Neural progenitor cell (in vitro differentiated cells): ENCODE results near the gene OR8B8.

ENCODE experiments used
- EZH2 ChIP-seq: fragments of 200-600 bp; sonication (generic); IDR thresholded peaks from 2 replicates; pipeline ENCODE4 v1.6.1; 2017; ENCODE audit warnings: antibody characterized with exemption, mild to moderate bottlenecking, moderate library complexity
- TF ChIP-seq, protein P1 (sequence below): fragments of 200-600 bp; sonication (generic); IDR thresholded peaks from 2 replicates; pipeline ENCODE4 v1.5.1; 2017; ENCODE audit warnings: antibody characterized with exemption, mild to moderate bottlenecking

DNA sequence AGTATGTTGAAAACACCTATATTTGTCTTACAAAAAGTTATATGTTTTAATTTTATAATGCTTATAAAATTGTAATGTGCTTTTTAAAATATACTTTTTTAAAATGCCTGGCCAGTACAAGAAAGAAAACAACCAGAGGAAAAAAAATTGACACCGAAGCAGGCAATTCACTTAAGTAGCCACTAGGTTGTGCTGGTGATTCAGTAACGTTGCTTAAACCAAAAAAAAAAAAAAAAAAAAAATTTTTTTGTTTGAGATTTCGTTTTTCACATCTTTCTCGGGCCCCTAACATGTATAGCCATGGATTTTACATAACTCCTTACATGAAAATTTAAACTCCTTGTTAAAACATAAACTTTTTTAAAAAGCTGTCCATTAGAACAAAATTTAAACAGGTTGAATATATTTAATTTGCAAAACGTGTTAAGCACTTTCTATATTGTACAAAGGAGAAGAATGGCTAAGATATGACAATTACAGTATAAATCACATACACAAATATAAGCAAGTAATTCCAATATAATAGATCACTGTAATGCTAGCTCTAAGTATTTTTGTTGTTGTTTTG lies 30.1 kb downstream of the OR8B8 start:
- TF ChIP-seq, protein P1, sequence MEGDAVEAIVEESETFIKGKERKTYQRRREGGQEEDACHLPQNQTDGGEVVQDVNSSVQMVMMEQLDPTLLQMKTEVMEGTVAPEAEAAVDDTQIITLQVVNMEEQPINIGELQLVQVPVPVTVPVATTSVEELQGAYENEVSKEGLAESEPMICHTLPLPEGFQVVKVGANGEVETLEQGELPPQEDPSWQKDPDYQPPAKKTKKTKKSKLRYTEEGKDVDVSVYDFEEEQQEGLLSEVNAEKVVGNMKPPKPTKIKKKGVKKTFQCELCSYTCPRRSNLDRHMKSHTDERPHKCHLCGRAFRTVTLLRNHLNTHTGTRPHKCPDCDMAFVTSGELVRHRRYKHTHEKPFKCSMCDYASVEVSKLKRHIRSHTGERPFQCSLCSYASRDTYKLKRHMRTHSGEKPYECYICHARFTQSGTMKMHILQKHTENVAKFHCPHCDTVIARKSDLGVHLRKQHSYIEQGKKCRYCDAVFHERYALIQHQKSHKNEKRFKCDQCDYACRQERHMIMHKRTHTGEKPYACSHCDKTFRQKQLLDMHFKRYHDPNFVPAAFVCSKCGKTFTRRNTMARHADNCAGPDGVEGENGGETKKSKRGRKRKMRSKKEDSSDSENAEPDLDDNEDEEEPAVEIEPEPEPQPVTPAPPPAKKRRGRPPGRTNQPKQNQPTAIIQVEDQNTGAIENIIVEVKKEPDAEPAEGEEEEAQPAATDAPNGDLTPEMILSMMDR = peak; percentile 69
- TF ChIP-seq EZH2 = no peak
